Measurements from ENCODE around the gene EFHC1. TPM values are rescaled to one million over a fixed set of nuclear protein-coding genes. Genes with fewer than 3 reads are reported as not detected.

The EFHC1 gene
- polyA plus RNA-seq, 1 donor from 2014 or later, result 173 TPM

DNA sequence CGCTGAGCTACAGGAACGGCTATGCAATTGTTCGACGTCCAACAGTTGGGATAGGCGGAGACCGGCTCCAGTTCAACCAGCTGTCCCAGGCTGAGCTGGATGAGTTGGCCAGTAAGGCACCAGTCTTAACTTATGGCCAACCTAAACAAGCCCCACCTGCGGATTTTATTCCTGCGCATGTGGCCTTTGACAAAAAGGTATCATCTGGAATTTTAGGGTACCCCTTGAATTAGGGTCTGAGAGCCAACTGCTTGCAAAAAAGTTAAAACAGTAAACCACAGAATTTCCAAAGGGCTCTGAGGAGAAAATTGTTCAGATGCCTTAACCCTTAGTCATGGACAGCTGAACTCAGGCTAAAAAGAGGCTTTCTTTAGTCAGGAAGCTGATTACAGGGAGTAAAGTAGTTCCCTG is 3.8 kb downstream of the EFHC1 start:
- Histone ChIP-seq H3K9me3 (ENCODE audit: low read length) (no peaks in the 10 kb centered on the region), H3K9me2 (ENCODE audit: insufficient read depth, low read length) (no peaks in the 10 kb centered on the region), H3K36me3 (ENCODE audit: insufficient read depth, low read length) (peaks cover 4% of the 10 kb centered on the region), H3K4me2 (ENCODE audit: low read length) (no peak overlapping the region), H3K27me3 (ENCODE audit: insufficient read depth, low read depth, low read length) (no peaks in the 10 kb centered on the region), H3K27ac (ENCODE audit: low read length) (no peak overlapping the region), H3F3A (ENCODE audit: insufficient read depth, low read length, poor library complexity, severe bottlenecking) (no peaks in the 10 kb centered on the region), H3K79me2 (replicated peaks; ENCODE audit: insufficient read depth, low read length) (peaks cover 15% of the 10 kb centered on the region), H3K9ac (ENCODE audit: low read length) (no peak overlapping the region), H4K20me1 (ENCODE audit: insufficient read depth) (no peaks in the 10 kb centered on the region), H3K4me3 (ENCODE audit: low read length) (no peak overlapping the region), H2AFZ (ENCODE audit: low read depth, low read length) (no peak overlapping the region)
- TF ChIP-seq RAD21 (conservative IDR thresholded peaks at IDR 0.05) (no peak), SMC3 (conservative IDR thresholded peaks at IDR 0.05; ENCODE audit: poor library complexity) (no peak), TAF1 (IDR thresholded peaks at IDR 0.05; ENCODE audit: low read depth) (no peak), POLR2AphosphoS5 (IDR thresholded peaks at IDR 0.05) (no peak), EP300 (conservative IDR thresholded peaks at IDR 0.05; ENCODE audit: poor library complexity, severe bottlenecking) (no peak)
- TF ChIP-seq, protein P1, sequence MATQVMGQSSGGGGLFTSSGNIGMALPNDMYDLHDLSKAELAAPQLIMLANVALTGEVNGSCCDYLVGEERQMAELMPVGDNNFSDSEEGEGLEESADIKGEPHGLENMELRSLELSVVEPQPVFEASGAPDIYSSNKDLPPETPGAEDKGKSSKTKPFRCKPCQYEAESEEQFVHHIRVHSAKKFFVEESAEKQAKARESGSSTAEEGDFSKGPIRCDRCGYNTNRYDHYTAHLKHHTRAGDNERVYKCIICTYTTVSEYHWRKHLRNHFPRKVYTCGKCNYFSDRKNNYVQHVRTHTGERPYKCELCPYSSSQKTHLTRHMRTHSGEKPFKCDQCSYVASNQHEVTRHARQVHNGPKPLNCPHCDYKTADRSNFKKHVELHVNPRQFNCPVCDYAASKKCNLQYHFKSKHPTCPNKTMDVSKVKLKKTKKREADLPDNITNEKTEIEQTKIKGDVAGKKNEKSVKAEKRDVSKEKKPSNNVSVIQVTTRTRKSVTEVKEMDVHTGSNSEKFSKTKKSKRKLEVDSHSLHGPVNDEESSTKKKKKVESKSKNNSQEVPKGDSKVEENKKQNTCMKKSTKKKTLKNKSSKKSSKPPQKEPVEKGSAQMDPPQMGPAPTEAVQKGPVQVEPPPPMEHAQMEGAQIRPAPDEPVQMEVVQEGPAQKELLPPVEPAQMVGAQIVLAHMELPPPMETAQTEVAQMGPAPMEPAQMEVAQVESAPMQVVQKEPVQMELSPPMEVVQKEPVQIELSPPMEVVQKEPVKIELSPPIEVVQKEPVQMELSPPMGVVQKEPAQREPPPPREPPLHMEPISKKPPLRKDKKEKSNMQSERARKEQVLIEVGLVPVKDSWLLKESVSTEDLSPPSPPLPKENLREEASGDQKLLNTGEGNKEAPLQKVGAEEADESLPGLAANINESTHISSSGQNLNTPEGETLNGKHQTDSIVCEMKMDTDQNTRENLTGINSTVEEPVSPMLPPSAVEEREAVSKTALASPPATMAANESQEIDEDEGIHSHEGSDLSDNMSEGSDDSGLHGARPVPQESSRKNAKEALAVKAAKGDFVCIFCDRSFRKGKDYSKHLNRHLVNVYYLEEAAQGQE (IDR thresholded peaks at IDR 0.05; ENCODE audit: borderline replicate concordance), result no peak
- TF ChIP-seq, protein P2, sequence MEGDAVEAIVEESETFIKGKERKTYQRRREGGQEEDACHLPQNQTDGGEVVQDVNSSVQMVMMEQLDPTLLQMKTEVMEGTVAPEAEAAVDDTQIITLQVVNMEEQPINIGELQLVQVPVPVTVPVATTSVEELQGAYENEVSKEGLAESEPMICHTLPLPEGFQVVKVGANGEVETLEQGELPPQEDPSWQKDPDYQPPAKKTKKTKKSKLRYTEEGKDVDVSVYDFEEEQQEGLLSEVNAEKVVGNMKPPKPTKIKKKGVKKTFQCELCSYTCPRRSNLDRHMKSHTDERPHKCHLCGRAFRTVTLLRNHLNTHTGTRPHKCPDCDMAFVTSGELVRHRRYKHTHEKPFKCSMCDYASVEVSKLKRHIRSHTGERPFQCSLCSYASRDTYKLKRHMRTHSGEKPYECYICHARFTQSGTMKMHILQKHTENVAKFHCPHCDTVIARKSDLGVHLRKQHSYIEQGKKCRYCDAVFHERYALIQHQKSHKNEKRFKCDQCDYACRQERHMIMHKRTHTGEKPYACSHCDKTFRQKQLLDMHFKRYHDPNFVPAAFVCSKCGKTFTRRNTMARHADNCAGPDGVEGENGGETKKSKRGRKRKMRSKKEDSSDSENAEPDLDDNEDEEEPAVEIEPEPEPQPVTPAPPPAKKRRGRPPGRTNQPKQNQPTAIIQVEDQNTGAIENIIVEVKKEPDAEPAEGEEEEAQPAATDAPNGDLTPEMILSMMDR (IDR thresholded peaks at IDR 0.05; ENCODE audit: poor library complexity, severe bottlenecking), result no peak

DNA sequence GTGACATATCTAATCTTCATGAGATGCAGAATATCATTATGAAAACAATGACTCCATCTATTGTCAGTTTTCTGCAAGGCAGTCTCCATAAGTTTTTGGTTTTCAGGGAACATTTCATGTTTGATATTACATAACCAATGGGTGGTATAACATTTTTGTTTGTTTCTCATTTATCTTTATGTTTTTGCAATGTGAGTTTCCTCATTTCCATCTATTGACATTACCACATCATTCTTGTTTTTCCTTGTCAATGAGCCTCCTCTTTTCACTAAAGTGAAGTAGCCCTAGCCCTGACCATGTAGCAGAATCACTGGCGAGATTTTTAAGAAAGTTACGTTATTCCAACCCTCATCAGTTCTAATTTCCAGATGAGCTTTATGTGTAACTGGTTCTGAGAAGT is 4.4 kb downstream of the EFHC1 start:
- no peak overlapping the region for H2AFZ ChIP-seq (ENCODE audit: low read depth, low read length)
- H3K4me2 ChIP-seq (ENCODE audit: low read length), result no peak overlapping the region
- no peaks in the 10 kb centered on the region for H3K9me2 ChIP-seq (ENCODE audit: insufficient read depth, low read length)
- H3K9ac ChIP-seq (ENCODE audit: low read length), result no peak overlapping the region
- H4K20me1 ChIP-seq (ENCODE audit: insufficient read depth), result no peaks in the 10 kb centered on the region
- H3K36me3 ChIP-seq (ENCODE audit: insufficient read depth, low read length), result peaks cover 4% of the 10 kb centered on the region
- no peaks in the 10 kb centered on the region for H3F3A ChIP-seq (ENCODE audit: insufficient read depth, low read length, poor library complexity, severe bottlenecking)
- H3K9me3 ChIP-seq (ENCODE audit: low read length), result no peaks in the 10 kb centered on the region
- no peaks in the 10 kb centered on the region for H3K27me3 ChIP-seq (ENCODE audit: insufficient read depth, low read depth, low read length)
- no peak overlapping the region for H3K4me3 ChIP-seq (ENCODE audit: low read length)
- peaks cover 15% of the 10 kb centered on the region for H3K79me2 ChIP-seq (replicated peaks; ENCODE audit: insufficient read depth, low read length)
- no peak overlapping the region for H3K27ac ChIP-seq (ENCODE audit: low read length)
- no peak for TF ChIP-seq TAF1 (IDR thresholded peaks at IDR 0.05; ENCODE audit: low read depth)
- no peak for TF ChIP-seq MXI1 (conservative IDR thresholded peaks at IDR 0.05; ENCODE audit: poor library complexity, severe bottlenecking)
- TF ChIP-seq, protein P2 (IDR thresholded peaks at IDR 0.05; ENCODE audit: poor library complexity, severe bottlenecking), result no peak
- TF ChIP-seq, protein P1 (IDR thresholded peaks at IDR 0.05; ENCODE audit: borderline replicate concordance), result no peak
- no peak for TF ChIP-seq EP300 (conservative IDR thresholded peaks at IDR 0.05; ENCODE audit: poor library complexity, severe bottlenecking)
- no peak for TF ChIP-seq SMC3 (conservative IDR thresholded peaks at IDR 0.05; ENCODE audit: poor library complexity)
- TF ChIP-seq POLR2AphosphoS5 (IDR thresholded peaks at IDR 0.05), result no peak
- TF ChIP-seq EZH2 (IDR thresholded peaks at IDR 0.05; ENCODE audit: borderline replicate concordance, insufficient read depth, low read length, poor library complexity, severe bottlenecking), result no peak
- no peak for TF ChIP-seq RAD21 (conservative IDR thresholded peaks at IDR 0.05)

Data from neural cell (in vitro differentiated cells).